H1 (cell line): Measurements from ENCODE around the gene OR5M11. TPM values are rescaled to one million over a fixed set of nuclear protein-coding genes. Genes with fewer than 3 reads are reported as not detected.

Experiments used
- POLR2AphosphoS5 ChIP-seq: IDR thresholded peaks from 2 replicates; pipeline ENCODE4 v1.6.1; 2011; ENCODE audit warnings: low read depth, low read length
- POU5F1 ChIP-seq: IDR thresholded peaks from 2 replicates; pipeline ENCODE4 v1.6.1; 2011; ENCODE audit warnings: low read depth, mild to moderate bottlenecking, low read length, moderate library complexity
- SIRT6 ChIP-seq: IDR thresholded peaks from one replicate; pipeline ENCODE4 v1.7.1; 2012; ENCODE audit warnings: low read length, inconsistent platforms
- SIX5 ChIP-seq: IDR thresholded peaks from 2 replicates; pipeline ENCODE4 v1.6.1; 2011; ENCODE audit warnings: mild to moderate bottlenecking, low read depth, low read length
- SP2 ChIP-seq: IDR thresholded peaks from 2 replicates; pipeline ENCODE4 v1.6.1; 2012; ENCODE audit warnings: mild to moderate bottlenecking, low read length, inconsistent platforms
- SP4 ChIP-seq: IDR thresholded peaks from 2 replicates; pipeline ENCODE4 v1.6.1; 2012; ENCODE audit warnings: low read length, inconsistent platforms
- TAF1 ChIP-seq: IDR thresholded peaks from 2 replicates; pipeline ENCODE4 v1.6.1; 2011; ENCODE audit warnings: mild to moderate bottlenecking, low read depth, low read length
- polyA plus RNA-seq, 7 experiments: library from polyadenylated mRNA; depleted of rRNA in 3 of 7; stranded (reverse) in 5 of 7; unstranded in 2 of 7; fragments of >200 nt in 5 of 7; fragments of 200-250 nt in 2 of 7; gene quantifications; 1 replicate in 5 of 7; 2 replicates in 1 of 7; 4 replicates in 1 of 7; pipeline versions ENCODE4 v1.2.1 to v1.2.3, GENCODE V29; 2011 to 2013; ENCODE audit warnings: missing spikeins in 2 of 7, mixed read lengths in 2 of 7
- total RNA-seq: library from RNA; stranded (reverse); fragmentation: NEBNext Ultra II Directional; extraction: Animal tissue kit (Norgen Biotek cat#: 25700); gene quantifications from 2 replicates; pipeline ENCODE4 v1.2.1, GENCODE V29; 2021

The OR5M11 gene
- total and polyA plus RNA-seq, 2 of the 8 experiments (the other 6 are each of a cell fraction or from before 2014, with no cell fraction given), result 0.08 TPM; not detected in 1

DNA sequence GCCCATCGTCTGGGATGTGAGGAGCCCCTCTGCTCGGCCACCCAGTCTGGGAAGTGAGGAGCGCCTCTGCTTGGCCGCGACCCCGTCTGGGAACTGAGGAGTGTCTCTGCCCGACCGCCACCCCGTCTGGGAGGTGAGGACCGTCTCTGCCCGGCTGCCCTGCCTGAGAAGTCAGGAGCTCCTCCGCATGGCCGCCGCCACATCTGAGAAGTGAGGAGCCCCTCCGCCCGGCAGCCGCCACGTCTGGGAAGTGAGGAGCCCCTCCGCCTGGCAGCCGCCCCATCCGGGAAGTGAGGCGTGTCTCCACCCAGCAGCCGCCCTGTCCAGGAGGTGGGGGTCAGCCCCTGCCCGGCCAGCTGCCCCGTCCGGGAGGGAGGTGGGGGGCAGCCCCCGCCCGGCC lies 46.0 kb downstream of the OR5M11 start (continued):
- TF ChIP-seq SIRT6, result no peak
- no peak for TF ChIP-seq SP4
- TF ChIP-seq SIX5, result no peak
- TF ChIP-seq POLR2AphosphoS5, result no peak
- TF ChIP-seq SP2, result no peak
- TF ChIP-seq TAF1, result no peak
- no peak for TF ChIP-seq POU5F1
